ENCODE results near the gene CHADL.

DNA sequence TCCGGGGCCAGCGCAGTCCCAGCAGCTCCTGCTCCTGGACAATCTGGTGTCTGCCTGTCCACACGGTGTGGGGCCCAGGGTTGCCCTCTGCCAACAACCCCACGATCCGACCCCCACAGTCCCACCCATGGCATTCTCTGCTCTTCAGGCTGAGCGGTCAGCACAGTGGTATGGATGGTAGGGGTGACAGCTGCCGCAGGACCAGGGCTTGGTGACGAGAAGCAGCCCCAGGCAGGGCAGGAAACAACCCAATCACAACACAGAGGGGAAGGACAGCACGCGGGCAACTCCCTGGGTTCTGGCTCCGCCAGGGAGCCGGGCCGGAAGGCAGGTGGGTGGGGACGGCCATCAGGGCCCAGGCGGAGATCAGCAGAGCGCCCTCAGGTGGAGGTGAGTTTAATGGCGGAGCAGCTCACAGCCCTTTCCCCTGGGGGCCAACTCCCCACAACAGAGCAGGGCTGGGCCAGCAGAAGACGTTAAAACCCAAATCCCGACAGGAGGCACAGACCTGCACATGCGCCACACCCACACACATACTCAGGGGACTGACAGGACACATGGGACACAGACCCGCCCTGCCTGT lies 5.3 kb upstream of the CHADL start:
- TF ChIP-seq, protein P1, sequence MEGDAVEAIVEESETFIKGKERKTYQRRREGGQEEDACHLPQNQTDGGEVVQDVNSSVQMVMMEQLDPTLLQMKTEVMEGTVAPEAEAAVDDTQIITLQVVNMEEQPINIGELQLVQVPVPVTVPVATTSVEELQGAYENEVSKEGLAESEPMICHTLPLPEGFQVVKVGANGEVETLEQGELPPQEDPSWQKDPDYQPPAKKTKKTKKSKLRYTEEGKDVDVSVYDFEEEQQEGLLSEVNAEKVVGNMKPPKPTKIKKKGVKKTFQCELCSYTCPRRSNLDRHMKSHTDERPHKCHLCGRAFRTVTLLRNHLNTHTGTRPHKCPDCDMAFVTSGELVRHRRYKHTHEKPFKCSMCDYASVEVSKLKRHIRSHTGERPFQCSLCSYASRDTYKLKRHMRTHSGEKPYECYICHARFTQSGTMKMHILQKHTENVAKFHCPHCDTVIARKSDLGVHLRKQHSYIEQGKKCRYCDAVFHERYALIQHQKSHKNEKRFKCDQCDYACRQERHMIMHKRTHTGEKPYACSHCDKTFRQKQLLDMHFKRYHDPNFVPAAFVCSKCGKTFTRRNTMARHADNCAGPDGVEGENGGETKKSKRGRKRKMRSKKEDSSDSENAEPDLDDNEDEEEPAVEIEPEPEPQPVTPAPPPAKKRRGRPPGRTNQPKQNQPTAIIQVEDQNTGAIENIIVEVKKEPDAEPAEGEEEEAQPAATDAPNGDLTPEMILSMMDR (IDR thresholded peaks at IDR 0.05; ENCODE audit: control extremely low read depth in 1 of 3, insufficient read depth in 1 of 3, low read depth in 1 of 3, low read length in 3 of 3): peak; percentile 67 to 80 (median 72)
- no peak for TF ChIP-seq EZH2 (IDR thresholded peaks at IDR 0.05; ENCODE audit: low read depth, low read length, severe bottlenecking)
- no peak for TF ChIP-seq GTF2F1 (IDR thresholded peaks at IDR 0.05; ENCODE audit: borderline replicate concordance, low read depth, low read length)
- no peak for TF ChIP-seq HDAC2 (IDR thresholded peaks at IDR 0.05; ENCODE audit: borderline replicate concordance in 1 of 2, low read depth in 2 of 2, low read length in 2 of 2)
- no peak for TF ChIP-seq CEBPB (IDR thresholded peaks at IDR 0.05; ENCODE audit: low read depth, low read length)
- no peak for TF ChIP-seq EGR1 (IDR thresholded peaks at IDR 0.05; ENCODE audit: borderline replicate concordance, low read depth, low read length)
- no peak for TF ChIP-seq CHD2 (IDR thresholded peaks at IDR 0.05; ENCODE audit: low read length)
- no peak for TF ChIP-seq SIRT6 (IDR thresholded peaks at IDR 0.05; ENCODE audit: low read length)
- TF ChIP-seq, protein P2, sequence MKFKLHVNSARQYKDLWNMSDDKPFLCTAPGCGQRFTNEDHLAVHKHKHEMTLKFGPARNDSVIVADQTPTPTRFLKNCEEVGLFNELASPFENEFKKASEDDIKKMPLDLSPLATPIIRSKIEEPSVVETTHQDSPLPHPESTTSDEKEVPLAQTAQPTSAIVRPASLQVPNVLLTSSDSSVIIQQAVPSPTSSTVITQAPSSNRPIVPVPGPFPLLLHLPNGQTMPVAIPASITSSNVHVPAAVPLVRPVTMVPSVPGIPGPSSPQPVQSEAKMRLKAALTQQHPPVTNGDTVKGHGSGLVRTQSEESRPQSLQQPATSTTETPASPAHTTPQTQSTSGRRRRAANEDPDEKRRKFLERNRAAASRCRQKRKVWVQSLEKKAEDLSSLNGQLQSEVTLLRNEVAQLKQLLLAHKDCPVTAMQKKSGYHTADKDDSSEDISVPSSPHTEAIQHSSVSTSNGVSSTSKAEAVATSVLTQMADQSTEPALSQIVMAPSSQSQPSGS (IDR thresholded peaks at IDR 0.05; ENCODE audit: low read length): no peak
- TF ChIP-seq SP1 (IDR thresholded peaks at IDR 0.05; ENCODE audit: low read depth, low read length): no peak
